HepG2 (cell line): ENCODE data around the gene RAD9A.

Experiments
- ATF6 ChIP-seq: sonication (generic); formaldehyde crosslinking; conservative IDR thresholded peaks from 2 replicates; pipeline ENCODE4 v1.4.0; 2020; ENCODE audit warnings: missing genetic modification reagents
- EZH2 ChIP-seq: conservative IDR thresholded peaks from 2 replicates; pipeline ENCODE4 v1.6.1; 2012; ENCODE audit warnings: mild to moderate bottlenecking, low read depth, low read length, moderate library complexity
- GATAD2A ChIP-seq: IDR thresholded peaks from 2 replicates; pipeline ENCODE4 v1.6.1; 2016
- PBX2 ChIP-seq: IDR thresholded peaks from 2 replicates; pipeline ENCODE4 v1.6.1; 2016; ENCODE audit warnings: control low read depth
- POLR2AphosphoS5 ChIP-seq: IDR thresholded peaks from 2 replicates; pipeline ENCODE4 v1.6.1; 2012; ENCODE audit warnings: low read depth, low read length
- ZNF101 ChIP-seq: sonication (generic); formaldehyde crosslinking; IDR thresholded peaks from 2 replicates; pipeline ENCODE4 v1.4.0; 2020; ENCODE audit warnings: mild to moderate bottlenecking, low read depth, missing genetic modification reagents, borderline replicate concordance
- TF ChIP-seq, protein P1 (sequence below): sonication (generic); formaldehyde crosslinking; IDR thresholded peaks from 2 replicates; pipeline ENCODE4 v1.5.0; 2020; ENCODE audit warnings: mild to moderate bottlenecking, missing genetic modification reagents, moderate library complexity
- TF ChIP-seq, protein P2 (sequence below): sonication (generic); formaldehyde crosslinking; IDR thresholded peaks from 2 replicates; pipeline ENCODE4 v1.5.1; 2020; ENCODE audit warnings: mild to moderate bottlenecking, missing genetic modification reagents
- TF ChIP-seq, protein P3 (sequence below): sonication (generic); formaldehyde crosslinking; IDR thresholded peaks from 2 replicates; pipeline ENCODE4 v1.9.0; 2021; ENCODE audit warnings: missing genetic modification reagents, borderline replicate concordance

GRCh38 chr11:67434395-67434881 is 42.7 kb downstream of the RAD9A start:
- TF ChIP-seq, protein P1, sequence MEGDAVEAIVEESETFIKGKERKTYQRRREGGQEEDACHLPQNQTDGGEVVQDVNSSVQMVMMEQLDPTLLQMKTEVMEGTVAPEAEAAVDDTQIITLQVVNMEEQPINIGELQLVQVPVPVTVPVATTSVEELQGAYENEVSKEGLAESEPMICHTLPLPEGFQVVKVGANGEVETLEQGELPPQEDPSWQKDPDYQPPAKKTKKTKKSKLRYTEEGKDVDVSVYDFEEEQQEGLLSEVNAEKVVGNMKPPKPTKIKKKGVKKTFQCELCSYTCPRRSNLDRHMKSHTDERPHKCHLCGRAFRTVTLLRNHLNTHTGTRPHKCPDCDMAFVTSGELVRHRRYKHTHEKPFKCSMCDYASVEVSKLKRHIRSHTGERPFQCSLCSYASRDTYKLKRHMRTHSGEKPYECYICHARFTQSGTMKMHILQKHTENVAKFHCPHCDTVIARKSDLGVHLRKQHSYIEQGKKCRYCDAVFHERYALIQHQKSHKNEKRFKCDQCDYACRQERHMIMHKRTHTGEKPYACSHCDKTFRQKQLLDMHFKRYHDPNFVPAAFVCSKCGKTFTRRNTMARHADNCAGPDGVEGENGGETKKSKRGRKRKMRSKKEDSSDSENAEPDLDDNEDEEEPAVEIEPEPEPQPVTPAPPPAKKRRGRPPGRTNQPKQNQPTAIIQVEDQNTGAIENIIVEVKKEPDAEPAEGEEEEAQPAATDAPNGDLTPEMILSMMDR (CRISPR knock-in tag) = no peak
- TF ChIP-seq, protein P2, sequence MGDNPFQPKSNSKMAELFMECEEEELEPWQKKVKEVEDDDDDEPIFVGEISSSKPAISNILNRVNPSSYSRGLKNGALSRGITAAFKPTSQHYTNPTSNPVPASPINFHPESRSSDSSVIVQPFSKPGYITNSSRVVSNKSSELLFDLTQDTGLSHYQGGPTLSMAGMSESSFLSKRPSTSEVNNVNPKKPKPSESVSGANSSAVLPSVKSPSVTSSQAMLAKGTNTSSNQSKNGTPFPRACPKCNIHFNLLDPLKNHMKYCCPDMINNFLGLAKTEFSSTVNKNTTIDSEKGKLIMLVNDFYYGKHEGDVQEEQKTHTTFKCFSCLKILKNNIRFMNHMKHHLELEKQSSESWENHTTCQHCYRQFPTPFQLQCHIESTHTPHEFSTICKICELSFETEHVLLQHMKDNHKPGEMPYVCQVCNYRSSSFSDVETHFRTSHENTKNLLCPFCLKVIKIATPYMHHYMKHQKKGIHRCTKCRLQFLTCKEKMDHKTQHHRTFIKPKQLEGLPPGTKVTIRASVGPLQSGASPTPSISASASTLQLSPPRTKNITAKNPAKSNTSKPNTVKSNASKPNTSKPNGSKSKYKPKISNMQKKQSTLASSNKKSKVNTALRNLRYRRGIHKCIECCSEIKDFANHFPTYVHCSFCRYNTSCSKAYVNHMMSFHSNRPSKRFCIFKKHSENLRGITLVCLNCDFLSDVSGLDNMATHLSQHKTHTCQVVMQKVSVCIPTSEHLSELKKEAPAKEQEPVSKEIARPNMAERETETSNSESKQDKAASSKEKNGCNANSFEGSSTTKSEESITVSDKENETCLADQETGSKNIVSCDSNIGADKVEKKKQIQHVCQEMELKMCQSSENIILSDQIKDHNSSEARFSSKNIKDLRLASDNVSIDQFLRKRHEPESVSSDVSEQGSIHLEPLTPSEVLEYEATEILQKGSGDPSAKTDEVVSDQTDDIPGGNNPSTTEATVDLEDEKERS (CRISPR knock-in tag) = no peak
- TF ChIP-seq PBX2 (CRISPR knock-in tag) (no peak), ZNF101 (no peak), POLR2AphosphoS5 (no peak), GATAD2A (CRISPR knock-in tag) (no peak), EZH2 (no peak), ATF6 (no peak)
- TF ChIP-seq, protein P3, sequence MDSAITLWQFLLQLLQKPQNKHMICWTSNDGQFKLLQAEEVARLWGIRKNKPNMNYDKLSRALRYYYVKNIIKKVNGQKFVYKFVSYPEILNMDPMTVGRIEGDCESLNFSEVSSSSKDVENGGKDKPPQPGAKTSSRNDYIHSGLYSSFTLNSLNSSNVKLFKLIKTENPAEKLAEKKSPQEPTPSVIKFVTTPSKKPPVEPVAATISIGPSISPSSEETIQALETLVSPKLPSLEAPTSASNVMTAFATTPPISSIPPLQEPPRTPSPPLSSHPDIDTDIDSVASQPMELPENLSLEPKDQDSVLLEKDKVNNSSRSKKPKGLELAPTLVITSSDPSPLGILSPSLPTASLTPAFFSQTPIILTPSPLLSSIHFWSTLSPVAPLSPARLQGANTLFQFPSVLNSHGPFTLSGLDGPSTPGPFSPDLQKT (CRISPR knock-in tag) = no peak
